GM12878 (cell line): Measurements from ENCODE around the gene ST6GAL2. TPM values are rescaled to one million over a fixed set of nuclear protein-coding genes. Genes with fewer than 3 reads are reported as not detected.

ENCODE experiments used
- ATAC-seq: fragments of 200-7000 bp; cut with Tn5 transposase; 3 replicates; pipeline ENCODE4 v1.9.1; 2020; ENCODE audit warnings: mild to moderate bottlenecking, moderate library complexity
- BruUV-seq: library from RNA; stranded (reverse); fragments of 400-500 nt; replicated peaks from 2 replicates; lab custom pipeline; 2021; lab: Mats Ljungman, UMichigan
- CTCF ChIA-PET: fragments of 300-600 bp; sonication (Branson Sonifier 250); formaldehyde crosslinking; extraction: SDS; loops from one replicate; lab custom pipeline; 2021; ENCODE audit warnings: inconsistent platforms; lab: Yijun Ruan, JAX
- POLR2A ChIA-PET: fragments of 350-600 bp; formaldehyde crosslinking; extraction: SDS; loops from one replicate; lab custom pipeline; 2021; ENCODE audit warnings: inconsistent platforms; lab: Charles Lee
- RAD21 ChIA-PET: fragments of 300-600 bp; sonication (Branson Sonifier 250); formaldehyde crosslinking; loops from one replicate; lab custom pipeline; 2023; ENCODE audit warnings: antibody characterized with exemption; ENCODE audit not compliant: unreplicated experiment; lab: Charles Lee
- SMC1A ChIA-PET: fragments of 300-600 bp; sonication (Branson Sonifier 250); formaldehyde crosslinking; loops from one replicate; lab custom pipeline; 2023; ENCODE audit not compliant: unreplicated experiment, uncharacterized antibody; lab: Charles Lee
- DNase-seq: peaks from one replicate; pipeline ENCODE4 v3.0.0-alpha.2; 2011; ENCODE audit warnings: low read depth, low spot score
- FAIRE-seq: peaks from 3 replicates; lab custom pipeline; 2011; peaks lifted over from hg19 to GRCh38; lab: Jason Lieb, UNC
- H2AFZ ChIP-seq: 2 replicates; pipeline ENCODE4 v1.6.0; 2011; ENCODE audit warnings: low read depth, low read length, control low read depth; ENCODE audit not compliant: control insufficient read depth
- H3K27ac ChIP-seq: 2 replicates; pipeline ENCODE4 v1.5.1; 2011; ENCODE audit warnings: control low read depth; ENCODE audit not compliant: control insufficient read depth, insufficient read depth
- H3K27me3 ChIP-seq, 2 experiments: replicated peaks in 1 of 2; 2 replicates each; pipeline versions ENCODE4 v1.6.0 to v1.6.1; 2011; ENCODE audit warnings: low read length in 1 of 2; ENCODE audit not compliant: control insufficient read depth in 2 of 2, insufficient read depth in 2 of 2
- H3K36me3 ChIP-seq, 2 experiments: 2 replicates each; pipeline ENCODE4 v1.5.1; 2011; ENCODE audit warnings: low read length in 1 of 2; ENCODE audit not compliant: control insufficient read depth in 2 of 2, insufficient read depth in 2 of 2
- H3K4me1 ChIP-seq: 2 replicates; pipeline ENCODE4 v1.6.1; 2011; ENCODE audit warnings: mild to moderate bottlenecking, low read length, moderate library complexity, mixed read lengths; ENCODE audit not compliant: control insufficient read depth, insufficient read depth
- H3K4me2 ChIP-seq: 2 replicates; pipeline ENCODE4 v1.6.0; 2011; ENCODE audit warnings: control low read depth; ENCODE audit not compliant: control insufficient read depth, insufficient read depth
- H3K4me3 ChIP-seq: fragments of 200-600 bp; sonication (generic); 2 replicates; pipeline ENCODE4 v1.5.1; 2016
- H3K79me2 ChIP-seq: 2 replicates; pipeline ENCODE4 v1.6.0; 2011; ENCODE audit warnings: low read length; ENCODE audit not compliant: control insufficient read depth, insufficient read depth
- H3K9ac ChIP-seq: 2 replicates; pipeline ENCODE4 v1.8.0; 2011; ENCODE audit warnings: low read length, control low read depth, mixed read lengths; ENCODE audit not compliant: control insufficient read depth, insufficient read depth
- H3K9me3 ChIP-seq: replicated peaks from 3 replicates; pipeline ENCODE4 v1.5.1; 2011; ENCODE audit warnings: mild to moderate bottlenecking, low read length; ENCODE audit not compliant: control insufficient read depth, insufficient read depth
- H4K20me1 ChIP-seq: 2 replicates; pipeline ENCODE4 v1.6.0; 2011; ENCODE audit not compliant: control insufficient read depth, insufficient read depth
- EED ChIP-seq: sonication (generic); IDR thresholded peaks from 2 replicates; pipeline ENCODE4 v1.6.1; 2016; ENCODE audit warnings: antibody characterized with exemption, low read depth
- NFYB ChIP-seq: IDR thresholded peaks from 2 replicates; pipeline ENCODE4 v1.6.1; 2011; ENCODE audit warnings: low read depth, mild to moderate bottlenecking, low read length, improper control_type of control experiment, moderate library complexity; ENCODE audit not compliant: insufficient read depth
- SIX5 ChIP-seq: IDR thresholded peaks from 2 replicates; pipeline ENCODE4 v1.6.1; 2011; ENCODE audit warnings: mild to moderate bottlenecking, low read depth, low read length, moderate library complexity; ENCODE audit not compliant: severe bottlenecking
- SMC3 ChIP-seq: IDR thresholded peaks from 2 replicates; pipeline ENCODE4 v1.6.1; 2011; ENCODE audit warnings: low read length, improper control_type of control experiment, borderline replicate concordance
- TCF7 ChIP-seq: IDR thresholded peaks from 2 replicates; pipeline ENCODE4 v1.6.1; 2014; ENCODE audit warnings: antibody characterized with exemption, borderline replicate concordance
- WGBS: methylation state at CpG from one replicate; pipeline ENCODE4 v1.1.6; 2016; ENCODE audit warnings: low lambda C conversion rate; ENCODE audit not compliant: insufficient replicate concordance, insufficient coverage; ENCODE audit errors: missing lambda C conversion rate; 5-methylcytosine and 5-hydroxymethylcytosine counted together
- in situ Hi-C: fragments of 300-500 bp; cut with MboI; formaldehyde crosslinking; loops from 9 replicates; pipeline ENCODE4 v1.14.3; 2018; ENCODE audit warnings: mixed read lengths
- intact Hi-C: fragments of 100-400 bp; cut with micrococcal nuclease; formaldehyde crosslinking; loops from one replicate; pipeline ENCODE4 v1.14.2; 2022; ENCODE audit not compliant: unreplicated experiment
- polyA plus RNA-seq, 11 experiments: library from polyadenylated mRNA; depleted of rRNA in 4 of 11; unstranded in 6 of 11; stranded (reverse) in 5 of 11; fragments of >200 nt; fragmentation: Nextera tagmentation in 4 of 11; fragmentation: Illumina TruSeq in 1 of 11; extraction: Ambion mirVana in 4 of 11; extraction: Trizol in 1 of 11; gene quantifications; 1 replicate in 1 of 11; 2 replicates in 10 of 11; pipeline versions ENCODE4 v1.2.1 to v1.2.3, GENCODE V29; 2011 to 2016; ENCODE audit warnings: inconsistent platforms in 2 of 11, missing spikeins in 2 of 11, low read depth in 1 of 11
- total RNA-seq, 4 experiments: library from RNA; depleted of rRNA in 3 of 4; stranded (reverse); fragments of >200 nt in 3 of 4; fragmentation: Illumina TruSeq in 1 of 4; extraction: Trizol in 1 of 4; gene quantifications; 2 replicates each; pipeline versions ENCODE4 v1.2.1 to v1.2.3, GENCODE V29; 2013 to 2021
- TF ChIP-seq, protein P1 (sequence below): IDR thresholded peaks from 2 replicates; pipeline ENCODE4 v1.6.1; 2012; ENCODE audit warnings: low read depth, low read length, improper control_type of control experiment

ST6GAL2 gene
- total and polyA plus RNA-seq, 10 of the 15 experiments (the other 5 are each of a cell fraction or from before 2014, with no cell fraction given), result not detected

- SMC1A ChIA-PET, result no interaction called here
- Histone ChIP-seq H3K79me2 (no peaks in the 10 kb centered on the region), H2AFZ (no peak overlapping the region)
- BruUV-seq, result no TSS peak
- TF ChIP-seq EED, result no peak
- TF ChIP-seq NFYB, result no peak
- TF ChIP-seq TCF7, result no peak
- TF ChIP-seq, protein P1, sequence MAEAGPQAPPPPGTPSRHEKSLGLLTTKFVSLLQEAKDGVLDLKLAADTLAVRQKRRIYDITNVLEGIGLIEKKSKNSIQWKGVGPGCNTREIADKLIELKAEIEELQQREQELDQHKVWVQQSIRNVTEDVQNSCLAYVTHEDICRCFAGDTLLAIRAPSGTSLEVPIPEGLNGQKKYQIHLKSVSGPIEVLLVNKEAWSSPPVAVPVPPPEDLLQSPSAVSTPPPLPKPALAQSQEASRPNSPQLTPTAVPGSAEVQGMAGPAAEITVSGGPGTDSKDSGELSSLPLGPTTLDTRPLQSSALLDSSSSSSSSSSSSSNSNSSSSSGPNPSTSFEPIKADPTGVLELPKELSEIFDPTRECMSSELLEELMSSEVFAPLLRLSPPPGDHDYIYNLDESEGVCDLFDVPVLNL, result no peak
- no peak for TF ChIP-seq SIX5
- no peak for TF ChIP-seq SMC3
- TF ChIP-seq, all 136 proteins: peak for 0
- Histone ChIP-seq H3K4me2 (no peak overlapping the region), H3K9me3 (no peaks in the 10 kb centered on the region), H3K27me3 (no peaks in the 10 kb centered on the region), H3K27ac (no peak overlapping the region), H3K4me1 (no peaks in the 10 kb centered on the region), H3K9ac (no peak overlapping the region), H3K4me3 (no peak overlapping the region), H3K36me3 (no peaks in the 10 kb centered on the region), H4K20me1 (no peaks in the 10 kb centered on the region)
- 14% methylated on average over 10 of the region's 10 CpGs for WGBS
- DNase-seq, result no peak
- CTCF ChIA-PET, result no interaction called here
- intact Hi-C loops (no loop called here), in situ Hi-C loops (no loop called here)
- no peak for FAIRE-seq
- POLR2A ChIA-PET, result no interaction called here
- no peak for ATAC-seq
- RAD21 ChIA-PET, result no interaction called here
Measured at GRCh38 chr2:106867196-106867953, 18.6 kb downstream of the ST6GAL2 start.
